Right cardiac atrium (tissue), 5 donors: ENCODE data around the gene PP2D1. TPM values are rescaled to one million over a fixed set of nuclear protein-coding genes. Genes with fewer than 3 reads are reported as not detected.
"Not testable (repeated sequence)": the region's sequence is repeated elsewhere in the genome, so short reads cannot be mapped to it uniquely, and the experiment has no call there.

Experiments
- ATAC-seq, 2 donors: fragments of 200-7000 bp; cut with Tn5 transposase; one replicate each; pipeline versions ENCODE4 v1.8.0 to v1.9.1; 2020; ENCODE audit warnings: moderate library complexity in 2 of 2, mild to moderate bottlenecking in 1 of 2
- DNase-seq, 3 donors: peaks; one replicate each; pipeline ENCODE4 v3.0.0-alpha.2; 2020
- H3K27ac ChIP-seq: one replicate; pipeline ENCODE4 v1.5.1; 2013; ENCODE audit warnings: mild to moderate bottlenecking, low read length, control low read depth, moderate library complexity
- H3K27me3 ChIP-seq: one replicate; pipeline ENCODE4 v1.6.1; 2013; ENCODE audit not compliant: control insufficient read depth, insufficient read depth
- H3K4me1 ChIP-seq: one replicate; pipeline ENCODE4 v1.6.1; 2013; ENCODE audit warnings: low read length; ENCODE audit not compliant: control insufficient read depth, insufficient read depth
- H3K4me3 ChIP-seq: one replicate; pipeline ENCODE4 v1.5.1; 2013; ENCODE audit warnings: low read length, control low read depth
- H3K9me3 ChIP-seq: one replicate; pipeline ENCODE4 v1.6.1; 2013; ENCODE audit warnings: low read length; ENCODE audit not compliant: control insufficient read depth
- WGBS: extraction: QIAGEN DNeasy Blood & Tissue Kit; methylation state at CpG from one replicate; pipeline ENCODE4 v1.1.7; 2013; 5-methylcytosine and 5-hydroxymethylcytosine counted together
- intact Hi-C, 4 donors: fragments of 100-400 bp; cut with DNase I; formaldehyde crosslinking; loops; one replicate each; pipeline versions ENCODE4 v1.11.0 to v1.14.0; 2022 to 2023
- polyA plus RNA-seq: library from polyadenylated mRNA; stranded (reverse); fragments of 200-250 nt; gene quantifications from one replicate; pipeline ENCODE4 v1.2.3, GENCODE V29; 2013
- total RNA-seq, 4 donors: library from RNA; stranded (reverse); fragmentation: NEBNext Ultra II Directional; extraction: Animal tissue kit (Norgen Biotek cat#: 25700); gene quantifications; one replicate each; pipeline ENCODE4 v1.2.1, GENCODE V29; 2021
- donor health status: healthy with polysubstance abuse.
- donor health status: DM: no; HTN: yes; CAD: no.
- donor health status: DM: no; HTN: no; CAD: no.
- donor health status: DM: no; HTN: yes; CAD: no; lungs with severe emphysema.
- donor health status: DM: yes; HTN: yes; CAD: no.

Gene PP2D1
- total and polyA plus RNA-seq, 5 donors = not detected

DNA sequence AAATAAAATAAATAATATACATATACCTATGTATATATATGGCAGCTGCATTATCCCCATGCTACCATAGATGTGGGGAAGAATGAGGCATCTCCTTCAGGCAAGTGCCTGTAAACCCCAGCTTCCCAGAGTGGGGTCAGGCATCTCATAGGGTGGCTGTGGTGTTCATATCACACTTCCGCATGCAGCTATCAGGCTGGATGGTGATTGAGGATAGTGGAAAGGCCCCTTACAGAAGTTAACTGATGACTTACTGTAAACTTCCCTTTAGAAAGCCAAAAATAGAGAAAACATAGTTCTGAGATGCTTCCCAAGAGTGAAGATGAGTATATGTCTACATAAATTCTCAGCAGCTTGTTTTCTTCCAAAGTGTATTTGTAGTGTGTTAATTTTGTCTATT, 3.5 kb upstream of the PP2D1 start:
- no peak for DNase-seq
- Histone ChIP-seq H3K27ac (no peak overlapping the region), H3K27me3 (no peaks in the 10 kb centered on the region), H3K4me3 (no peak overlapping the region), H3K4me1 (no peaks in the 10 kb centered on the region), H3K9me3 (no peaks in the 10 kb centered on the region)
- WGBS = 75% methylated on average over 1 of the region's 1 CpG
- no peak for ATAC-seq
- intact Hi-C loops = no loop called here

GRCh38 chr3:20013396-20013795, 1.3 kb upstream of the PP2D1 start:
- DNase-seq = no peak
- Histone ChIP-seq H3K27ac (no peak overlapping the region), H3K27me3 (no peaks in the 10 kb centered on the region), H3K9me3 (no peaks in the 10 kb centered on the region), H3K4me3 (no peak overlapping the region), H3K4me1 (no peaks in the 10 kb centered on the region)
- no peak for ATAC-seq
- intact Hi-C loops = no loop called here
- WGBS = 89% methylated on average over 1 of the region's 1 CpG

- H3K27ac ChIP-seq = no peak overlapping the region
- H3K4me3 ChIP-seq = no peak overlapping the region
- H3K9me3 ChIP-seq = no peaks in the 10 kb centered on the region
- intact Hi-C loops = no loop called here
- H3K4me1 ChIP-seq = no peaks in the 10 kb centered on the region
- 74% methylated on average over 2 of the region's 2 CpGs for WGBS
- no peak for ATAC-seq
- H3K27me3 ChIP-seq = no peaks in the 10 kb centered on the region
- DNase-seq = no peak
These were observed 3.4 kb downstream of the PP2D1 start for GRCh38 chr3:20008646-20009045.

GRCh38 chr3:20007960-20008359, 4.1 kb downstream of the PP2D1 start:
- no peaks in the 10 kb centered on the region for H3K9me3 ChIP-seq
- no peaks in the 10 kb centered on the region for H3K4me1 ChIP-seq
- DNase-seq (no peak), ATAC-seq (no peak)
- 97% methylated on average over 20 of the region's 20 CpGs for WGBS
- H3K4me3 ChIP-seq = no peak overlapping the region
- H3K27me3 ChIP-seq = no peaks in the 10 kb centered on the region
- intact Hi-C loops = no loop called here
- no peak overlapping the region for H3K27ac ChIP-seq

- WGBS = 61% methylated on average over 3 of the region's 3 CpGs
These were observed 10.1 kb downstream of the PP2D1 start for GRCh38 chr3:20001932-20002331.

DNA sequence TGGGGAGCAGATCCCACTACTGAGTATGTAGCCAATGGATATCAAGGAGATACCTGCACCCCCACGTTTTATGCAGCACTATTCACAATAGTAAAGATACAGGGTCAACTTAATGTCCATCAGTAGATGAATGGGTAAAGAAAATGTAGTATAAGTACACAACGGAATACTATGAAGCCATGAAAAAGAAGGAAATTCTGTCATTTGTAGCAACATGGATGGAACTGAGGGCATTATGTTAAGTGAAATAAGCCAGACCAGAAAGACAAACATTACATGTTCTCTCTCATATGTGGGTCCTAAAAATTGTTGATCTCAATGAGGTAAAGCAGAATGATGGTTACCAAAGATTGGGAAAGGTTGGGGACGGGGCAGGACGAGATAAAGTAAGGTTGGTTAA, 14.6 kb downstream of the PP2D1 start:
- intact Hi-C loops = no loop called here
- DNase-seq = no peak
- Histone ChIP-seq H3K4me3 (no peak overlapping the region), H3K9me3 (no peaks in the 10 kb centered on the region), H3K27ac (no peak overlapping the region), H3K4me1 (no peaks in the 10 kb centered on the region), H3K27me3 (no peaks in the 10 kb centered on the region)
- no peak for ATAC-seq
- 83% methylated on average over 4 of the region's 4 CpGs for WGBS

More at GRCh38 chr3:20001932-20002331, 10.1 kb downstream of the PP2D1 start:
- no peaks in the 10 kb centered on the region for H3K4me1 ChIP-seq
- DNase-seq (no peak), ATAC-seq (no peak)
- intact Hi-C loops = no loop called here
- no peaks in the 10 kb centered on the region for H3K27me3 ChIP-seq
- no peaks in the 10 kb centered on the region for H3K9me3 ChIP-seq
- no peak overlapping the region for H3K27ac ChIP-seq
- H3K4me3 ChIP-seq = no peak overlapping the region

DNA sequence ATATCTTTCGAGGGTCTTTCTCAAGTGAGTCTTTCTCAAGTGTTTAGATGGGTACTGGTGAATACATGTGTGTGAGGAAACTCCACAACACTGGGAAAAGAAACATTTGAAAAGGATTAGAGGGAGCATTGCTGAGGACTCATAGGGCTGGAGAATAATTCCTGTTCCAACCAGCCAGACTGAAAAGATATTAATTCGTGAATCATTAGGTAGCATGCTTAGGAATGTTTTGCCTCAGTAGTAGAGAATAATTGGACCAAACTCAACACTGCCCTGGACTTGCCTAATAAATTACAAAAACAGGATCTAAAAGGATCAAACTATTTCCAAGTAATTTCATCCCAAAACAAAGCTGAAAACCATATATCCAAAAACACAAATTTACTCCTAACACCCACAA, 17.3 kb downstream of the PP2D1 start:
- no peak for ATAC-seq
- Histone ChIP-seq H3K27me3 (no peaks in the 10 kb centered on the region), H3K27ac (no peak overlapping the region), H3K4me1 (no peaks in the 10 kb centered on the region), H3K4me3 (no peak overlapping the region), H3K9me3 (no peaks in the 10 kb centered on the region)
- intact Hi-C loops = no loop called here
- 75% methylated on average over 2 of the region's 2 CpGs for WGBS
- no peak for DNase-seq

- H3K4me1 ChIP-seq, H3K9me3 ChIP-seq, intact Hi-C loops, H3K27me3 ChIP-seq, DNase-seq, H3K4me3 ChIP-seq, ATAC-seq, H3K27ac ChIP-seq: not testable (repeated sequence)
- WGBS = 96% methylated on average over 8 of the region's 8 CpGs
These were observed 23.2 kb downstream of the PP2D1 start for GRCh38 chr3:19988904-19989303.

GRCh38 chr3:19972054-19972453, 40.0 kb downstream of the PP2D1 start:
- Histone ChIP-seq H3K27ac (no peak overlapping the region), H3K9me3 (no peaks in the 10 kb centered on the region), H3K4me3 (no peak overlapping the region), H3K4me1 (peaks cover 3% of the 10 kb centered on the region), H3K27me3 (no peaks in the 10 kb centered on the region)
- intact Hi-C loops = no loop called here
- DNase-seq (no peak), ATAC-seq (no peak)
- WGBS = 36% methylated on average over 3 of the region's 3 CpGs

- Histone ChIP-seq H3K4me1 (peaks cover 3% of the 10 kb centered on the region), H3K27ac (no peak overlapping the region), H3K4me3 (no peak overlapping the region), H3K27me3 (no peaks in the 10 kb centered on the region), H3K9me3 (no peaks in the 10 kb centered on the region)
- ATAC-seq (peak; percentile 71 to 91), DNase-seq (peak in 2 of 3 donors; percentile 24 to 42)
- intact Hi-C loops = no loop called here
- 58% methylated on average over 8 of the region's 8 CpGs for WGBS
These were observed 41.7 kb downstream of the PP2D1 start for GRCh38 chr3:19970327-19970726.

GRCh38 chr3:19967812-19968211, 44.3 kb downstream of the PP2D1 start:
- Histone ChIP-seq H3K27me3 (no peaks in the 10 kb centered on the region), H3K4me1 (peaks cover 6% of the 10 kb centered on the region), H3K27ac (no peak overlapping the region), H3K4me3 (no peak overlapping the region), H3K9me3 (no peaks in the 10 kb centered on the region)
- intact Hi-C loops = no loop called here
- ATAC-seq (no peak), DNase-seq (no peak)
- 63% methylated on average over 4 of the region's 4 CpGs for WGBS

GRCh38 chr3:19967208-19967607, 44.9 kb downstream of the PP2D1 start:
- intact Hi-C loops = no loop called here
- H3K27me3 ChIP-seq = no peaks in the 10 kb centered on the region
- peaks cover 8% of the 10 kb centered on the region for H3K4me1 ChIP-seq
- H3K9me3 ChIP-seq = no peaks in the 10 kb centered on the region
- H3K4me3 ChIP-seq = no peak overlapping the region
- no peak overlapping the region for H3K27ac ChIP-seq
- DNase-seq = no peak
- WGBS = 90% methylated on average over 6 of the region's 6 CpGs
- no peak for ATAC-seq
